BLaER1 treated with 17β-estradiol and CSF1 and Interleukin-3, amounts not matched to agents 10 nM and 100 nM (cell line): Measurements from ENCODE around the gene PRKCSH.
A peak's percentile ranks its signal among the peaks of the same experiment; 100 is the strongest.

Source experiments
- H3K27ac ChIP-seq, 11 experiments: shearing (Covaris generic); formaldehyde crosslinking; 2 replicates each; pipeline ENCODE4 v1.8.1; 2022
- H3K27me3 ChIP-seq, 11 experiments: shearing (Covaris generic); formaldehyde crosslinking; 2 replicates each; pipeline ENCODE4 v1.8.1; 2022
- H3K36me3 ChIP-seq, 11 experiments: shearing (Covaris generic); formaldehyde crosslinking; 2 replicates each; pipeline ENCODE4 v1.8.1; 2022
- H3K4me1 ChIP-seq, 10 experiments: shearing (Covaris generic); formaldehyde crosslinking; 2 replicates each; pipeline ENCODE4 v1.8.1; 2022
- H3K4me2 ChIP-seq, 11 experiments: shearing (Covaris generic); formaldehyde crosslinking; 2 replicates each; pipeline ENCODE4 v1.8.1; 2022
- H3K4me3 ChIP-seq, 10 experiments: shearing (Covaris generic); formaldehyde crosslinking; 2 replicates each; pipeline ENCODE4 v1.8.1; 2022
- H3K9ac ChIP-seq, 11 experiments: shearing (Covaris generic); formaldehyde crosslinking; 2 replicates each; pipeline ENCODE4 v1.8.1; 2022
- H3K9me3 ChIP-seq, 11 experiments: shearing (Covaris generic); formaldehyde crosslinking; replicated peaks in 1 of 11; 2 replicates each; pipeline ENCODE4 v1.8.1; 2022
- H4K20me1 ChIP-seq, 11 experiments: shearing (Covaris generic); formaldehyde crosslinking; 2 replicates each; pipeline ENCODE4 v1.8.1; 2022
- Cebpa-rat ChIP-seq, 11 experiments: shearing (Covaris generic); IDR thresholded peaks; 2 replicates each; pipeline ENCODE4 v1.8.1; 2022

The PRKCSH gene

GRCh38 chr19:11482384-11483050 lies 47.1 kb downstream of the PRKCSH start:
- Histone ChIP-seq H3K27me3 (peaks cover 9 to 34% (median 23%) of the 10 kb centered on the region in 11 experiments; a peak in 19 of 22 replicates), H3K9ac (peak overlapping the region; percentile 59 to 76 (median 71); a peak in 21 of 22 replicates), H3K36me3 (peaks cover 0 to 11% (median 4%) of the 10 kb centered on the region in 11 experiments; a peak in 6 of 22 replicates), H3K4me1 (peaks cover 23 to 44% (median 34%) of the 10 kb centered on the region in 10 experiments), H3K9me3 (no peaks in the 10 kb centered on the region), H3K4me3 (peak overlapping the region; percentile 50 to 67 (median 56)), H3K27ac (peak overlapping the region; percentile 34 to 79 (median 72); a peak in 21 of 22 replicates), H4K20me1 (peaks cover 0 to 11% (median 0%) of the 10 kb centered on the region in 11 experiments; a peak in 6 of 22 replicates), H3K4me2 (peak overlapping the region; percentile 80 to 94 (median 88))
- no peak for TF ChIP-seq Cebpa-rat (IDR thresholded peaks at IDR 0.05)

- Histone ChIP-seq H3K4me1 (peaks cover 19 to 38% (median 34%) of the 10 kb centered on the region in 10 experiments), H3K9ac (peak overlapping the region in 2 of 11 experiments; percentile 10 to 71; a peak in 1 of 22 replicates), H3K4me2 (peak overlapping the region; percentile 80 to 94 (median 88); a peak in 21 of 22 replicates), H3K9me3 (no peaks in the 10 kb centered on the region), H3K36me3 (peaks cover 0 to 13% (median 5%) of the 10 kb centered on the region in 11 experiments; a peak in 6 of 22 replicates), H3K27me3 (peaks cover 9 to 34% (median 23%) of the 10 kb centered on the region in 11 experiments; a peak in 19 of 22 replicates), H3K27ac (no peak overlapping the region), H3K4me3 (no peak overlapping the region), H4K20me1 (peaks cover 0 to 11% (median 0%) of the 10 kb centered on the region in 11 experiments; a peak in 6 of 22 replicates)
- TF ChIP-seq Cebpa-rat (IDR thresholded peaks at IDR 0.05) = no peak
Observed at GRCh38 chr19:11483366-11484111, 48.1 kb downstream of the PRKCSH start.

- Histone ChIP-seq H3K27me3 (peaks cover 9 to 22% (median 17%) of the 10 kb centered on the region in 11 experiments; a peak in 19 of 22 replicates), H3K27ac (no peak overlapping the region), H3K4me1 (peaks cover 10 to 37% (median 31%) of the 10 kb centered on the region in 10 experiments; a peak in 19 of 20 replicates), H3K9me3 (no peaks in the 10 kb centered on the region), H3K36me3 (peaks cover 6 to 28% (median 13%) of the 10 kb centered on the region in 11 experiments; a peak in 12 of 22 replicates), H3K4me3 (no peak overlapping the region), H4K20me1 (peaks cover 0 to 9% (median 0%) of the 10 kb centered on the region in 11 experiments; a peak in 4 of 22 replicates), H3K4me2 (peak overlapping the region in 4 of 11 experiments; percentile 5 to 45 (median 22); a peak in 4 of 22 replicates), H3K9ac (no peak overlapping the region)
- no peak for TF ChIP-seq Cebpa-rat (IDR thresholded peaks at IDR 0.05)
Observed at GRCh38 chr19:11485245-11485837, 49.9 kb downstream of the PRKCSH start.

GRCh38 chr19:11486661-11487503 lies 51.4 kb downstream of the PRKCSH start:
- Histone ChIP-seq H3K4me1 (peaks cover 7 to 33% (median 25%) of the 10 kb centered on the region in 10 experiments; a peak in 19 of 20 replicates), H3K36me3 (peaks cover 13 to 38% (median 22%) of the 10 kb centered on the region in 11 experiments; a peak in 16 of 22 replicates), H3K4me3 (no peak overlapping the region), H3K27ac (no peak overlapping the region), H3K27me3 (peaks cover 4 to 6% (median 5%) of the 10 kb centered on the region in 11 experiments; a peak in 15 of 22 replicates), H3K9me3 (no peaks in the 10 kb centered on the region), H3K4me2 (no peak overlapping the region), H3K9ac (no peak overlapping the region), H4K20me1 (peaks cover 0 to 9% (median 0%) of the 10 kb centered on the region in 11 experiments; a peak in 4 of 22 replicates)
- TF ChIP-seq Cebpa-rat (IDR thresholded peaks at IDR 0.05) = no peak

- H4K20me1 ChIP-seq = peaks cover 0 to 9% (median 0%) of the 10 kb centered on the region in 11 experiments; a peak in 4 of 22 replicates
- no peaks in the 10 kb centered on the region for H3K27me3 ChIP-seq
- H3K36me3 ChIP-seq = peaks cover 20 to 56% (median 41%) of the 10 kb centered on the region in 11 experiments; a peak in 20 of 22 replicates
- no peak overlapping the region for H3K4me2 ChIP-seq
- no peak overlapping the region for H3K4me3 ChIP-seq
- no peaks in the 10 kb centered on the region for H3K9me3 ChIP-seq
- no peak overlapping the region for H3K27ac ChIP-seq
- H3K4me1 ChIP-seq = peaks cover 0 to 14% (median 5%) of the 10 kb centered on the region in 10 experiments; a peak in 11 of 20 replicates
- TF ChIP-seq Cebpa-rat (IDR thresholded peaks at IDR 0.05) = no peak
- H3K9ac ChIP-seq = no peak overlapping the region
Observed at GRCh38 chr19:11489378-11489777, 53.9 kb downstream of the PRKCSH start.

GRCh38 chr19:11494634-11495285 lies 59.3 kb downstream of the PRKCSH start:
- peaks cover 0 to 45% (median 0%) of the 10 kb centered on the region in 11 experiments; a peak in 6 of 22 replicates for H4K20me1 ChIP-seq
- no peaks in the 10 kb centered on the region for H3K27me3 ChIP-seq
- no peaks in the 10 kb centered on the region for H3K4me1 ChIP-seq
- H3K9ac ChIP-seq = no peak overlapping the region
- H3K9me3 ChIP-seq = no peaks in the 10 kb centered on the region
- H3K4me2 ChIP-seq = no peak overlapping the region
- H3K27ac ChIP-seq = no peak overlapping the region
- no peak overlapping the region for H3K4me3 ChIP-seq
- peaks cover 31 to 81% (median 65%) of the 10 kb centered on the region in 11 experiments for H3K36me3 ChIP-seq
- TF ChIP-seq Cebpa-rat (IDR thresholded peaks at IDR 0.05) = no peak

- Histone ChIP-seq H3K36me3 (peaks cover 27 to 74% (median 61%) of the 10 kb centered on the region in 11 experiments), H3K9ac (no peak overlapping the region), H3K27ac (no peak overlapping the region), H3K27me3 (no peaks in the 10 kb centered on the region), H3K9me3 (no peaks in the 10 kb centered on the region), H4K20me1 (peaks cover 0 to 48% (median 0%) of the 10 kb centered on the region in 11 experiments; a peak in 6 of 22 replicates), H3K4me3 (no peak overlapping the region), H3K4me2 (no peak overlapping the region), H3K4me1 (no peaks in the 10 kb centered on the region)
- no peak for TF ChIP-seq Cebpa-rat (IDR thresholded peaks at IDR 0.05)
Observed at GRCh38 chr19:11495481-11495880, 60.0 kb downstream of the PRKCSH start.
